Ureter (tissue), 1 donor: Measurements from ENCODE around the gene WDFY2. TPM values are rescaled to one million over a fixed set of nuclear protein-coding genes. Genes with fewer than 3 reads are reported as not detected.
"Not testable (repeated sequence)": the region's sequence is repeated elsewhere in the genome, so short reads cannot be mapped to it uniquely, and the experiment has no call there.

Experiments
- DNase-seq: peaks from one replicate; pipeline ENCODE4 v3.0.0-alpha.2; 2020; ENCODE audit warnings: low spot score
- total RNA-seq: library from RNA; stranded (reverse); gene quantifications from one replicate; pipeline ENCODE4 v1.2.4, GENCODE V29; 2023
- donor health status: DM: yes; HTN: yes; CAD: no.

The WDFY2 gene
- total RNA-seq, 1 donor from 2014 or later: 17.2 TPM

GRCh38 chr13:51666374-51666773, 82.1 kb downstream of the WDFY2 start:
- DNase-seq: no peak

DNA sequence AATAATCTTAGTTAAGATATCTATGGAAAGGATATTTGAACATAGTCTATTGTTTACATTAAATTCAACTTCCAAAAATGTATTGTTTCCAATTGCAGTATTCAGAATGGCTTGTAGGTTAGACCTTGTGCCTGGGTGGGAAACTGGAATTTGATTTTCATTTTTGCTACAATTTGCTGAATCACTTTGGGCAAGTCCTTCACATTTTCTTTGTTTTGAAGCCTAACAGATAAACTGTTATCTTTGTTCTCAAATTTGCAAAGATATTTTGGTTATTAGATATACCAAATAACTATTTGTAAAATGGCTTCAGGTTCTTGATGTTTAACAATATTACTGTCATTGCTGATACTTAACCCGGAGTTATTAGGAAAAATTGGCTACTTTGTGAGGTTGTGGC, 82.6 kb downstream of the WDFY2 start:
- no peak for DNase-seq

DNA sequence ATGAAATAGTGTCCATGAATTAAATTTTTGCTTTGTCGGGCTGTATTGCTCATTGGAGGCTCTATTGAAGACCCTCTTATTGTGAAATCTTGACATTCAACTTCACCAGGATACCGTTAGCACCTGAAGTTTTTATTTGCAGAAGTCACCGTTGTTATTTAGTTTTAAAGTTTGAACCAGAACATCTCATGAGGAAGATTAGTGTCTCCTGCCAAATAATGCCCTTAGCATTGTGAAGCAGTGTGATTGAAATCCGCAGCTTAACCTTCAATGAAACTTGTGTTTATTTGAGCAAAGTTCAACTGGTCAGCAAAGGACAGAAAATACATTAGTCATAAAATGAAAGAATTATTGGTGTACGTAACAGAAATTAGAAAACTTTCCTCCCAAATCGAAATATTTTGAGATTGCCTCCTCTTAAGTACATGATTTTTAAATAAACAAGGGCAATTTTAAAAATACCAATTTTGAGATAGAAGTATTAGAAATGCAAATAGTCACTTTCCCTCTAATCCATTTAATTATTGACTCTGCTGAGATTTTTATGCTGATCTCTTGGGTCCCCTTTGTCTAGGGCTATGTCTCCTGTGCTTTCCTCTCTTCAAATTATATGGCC, 84.4 kb downstream of the WDFY2 start:
- DNase-seq: no peak

GRCh38 chr13:51673165-51673564, 88.9 kb downstream of the WDFY2 start:
- DNase-seq: no peak

GRCh38 chr13:51674276-51674675, 90.0 kb downstream of the WDFY2 start:
- peak; percentile 82 for DNase-seq

GRCh38 chr13:51675385-51675784, 91.1 kb downstream of the WDFY2 start:
- no peak for DNase-seq

DNA sequence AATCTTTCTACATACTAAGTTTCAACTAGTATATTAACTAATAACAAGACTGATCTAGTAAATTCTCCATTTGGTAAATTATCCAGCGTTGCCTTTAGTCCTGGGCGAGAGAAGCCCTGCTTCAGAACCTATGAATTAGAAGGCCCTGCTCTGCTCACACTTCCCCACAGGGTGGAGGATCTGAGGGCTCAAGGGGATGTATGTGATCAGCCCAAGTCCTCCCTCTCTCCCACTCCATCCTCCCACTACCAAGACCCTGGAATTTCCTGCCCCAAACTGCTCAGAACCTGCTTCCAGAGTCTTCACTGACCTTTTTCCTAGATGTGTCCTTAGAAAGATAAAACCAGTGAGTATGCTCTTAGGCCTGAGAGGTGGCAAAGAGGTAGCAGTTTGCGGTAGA, 91.6 kb downstream of the WDFY2 start:
- no peak for DNase-seq

GRCh38 chr13:51676739-51677138, 92.5 kb downstream of the WDFY2 start:
- no peak for DNase-seq

- DNase-seq: no peak
Observed at GRCh38 chr13:51678420-51678819, 94.2 kb downstream of the WDFY2 start.

DNA sequence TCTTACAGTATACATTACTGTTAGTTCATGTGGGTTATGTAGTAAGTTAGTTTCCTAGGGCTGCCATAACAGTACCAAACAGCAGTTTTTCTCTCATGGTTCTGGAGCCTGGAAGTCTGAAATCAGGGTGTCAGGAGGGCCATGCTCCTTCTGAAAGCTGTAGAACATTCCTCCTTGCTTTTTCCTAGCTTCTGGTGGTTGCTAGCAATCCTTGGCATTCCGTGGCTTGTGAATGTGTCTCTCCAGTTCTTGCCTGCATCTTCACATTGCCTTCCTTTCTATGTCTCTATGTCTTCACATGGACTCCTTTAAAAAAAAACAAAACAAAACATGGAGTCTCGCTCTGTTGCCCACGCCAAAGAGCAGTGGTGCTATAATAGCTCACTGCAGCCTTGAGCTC, 95.4 kb downstream of the WDFY2 start:
- no peak for DNase-seq

- DNase-seq: no peak
Observed at GRCh38 chr13:51681037-51681678, 96.9 kb downstream of the WDFY2 start.

GRCh38 chr13:51682686-51683085, 98.4 kb downstream of the WDFY2 start:
- DNase-seq: no peak

DNA sequence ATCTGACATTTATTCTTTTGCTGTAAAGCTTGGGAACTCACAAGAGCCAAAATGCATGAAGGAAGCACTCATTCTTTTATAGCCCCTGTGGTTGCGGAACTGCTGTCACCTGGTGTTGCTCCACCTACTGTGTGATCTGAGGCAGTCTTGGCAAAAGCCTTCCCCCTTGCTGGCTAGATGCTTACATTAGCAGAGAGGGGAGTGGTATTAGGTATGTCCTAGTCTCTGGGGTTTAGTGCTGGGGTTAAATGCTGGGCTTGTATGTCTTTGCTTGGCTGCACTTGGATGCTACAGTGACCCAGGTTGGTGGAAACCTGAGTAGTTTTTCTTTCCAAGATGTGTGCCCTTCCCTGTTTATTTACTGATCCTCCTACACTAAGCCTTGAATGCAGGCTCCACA, 99.3 kb downstream of the WDFY2 start:
- no peak for DNase-seq

- no peak for DNase-seq
Observed at GRCh38 chr13:51684076-51684475, 99.8 kb downstream of the WDFY2 start.

DNA sequence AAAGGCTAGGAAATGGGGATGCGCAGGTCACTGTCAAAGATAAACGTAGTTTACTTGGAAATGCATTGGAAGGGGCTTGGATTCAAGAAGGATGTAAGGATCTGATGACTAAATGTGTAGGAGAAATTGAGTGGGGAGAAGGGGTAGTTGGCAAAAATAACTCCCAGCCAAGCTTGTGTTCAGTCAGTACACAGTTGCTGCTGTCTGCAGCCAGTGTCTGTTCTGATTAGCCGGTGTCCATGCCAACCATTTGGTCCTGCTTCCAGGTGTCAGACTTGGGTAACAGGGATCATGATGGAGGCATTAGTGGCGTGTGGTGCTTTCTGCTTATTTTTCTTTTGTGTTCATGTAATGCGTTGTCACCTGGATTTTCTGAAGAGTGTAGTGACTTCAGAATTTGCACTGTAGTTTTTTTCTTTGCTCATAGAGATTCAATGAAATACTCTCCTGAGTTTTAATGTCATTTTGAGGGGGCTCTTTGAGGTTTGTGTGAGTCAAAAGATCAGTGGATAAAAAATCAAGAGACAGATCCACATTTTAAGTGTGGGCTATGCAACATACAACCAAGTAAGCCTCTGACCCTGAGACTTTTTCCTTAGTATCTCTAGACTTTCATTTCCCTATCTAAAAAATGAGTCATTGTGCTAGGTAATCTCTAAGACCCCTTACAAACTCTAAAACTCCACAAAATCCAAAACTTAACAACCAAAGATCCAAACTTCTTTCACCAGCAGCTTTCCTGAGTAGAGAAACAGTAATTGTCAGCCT, 103.9 kb downstream of the WDFY2 start:
- no peak for DNase-seq

- DNase-seq: no peak
Observed at GRCh38 chr13:51688937-51689662, 104.8 kb downstream of the WDFY2 start.

DNA sequence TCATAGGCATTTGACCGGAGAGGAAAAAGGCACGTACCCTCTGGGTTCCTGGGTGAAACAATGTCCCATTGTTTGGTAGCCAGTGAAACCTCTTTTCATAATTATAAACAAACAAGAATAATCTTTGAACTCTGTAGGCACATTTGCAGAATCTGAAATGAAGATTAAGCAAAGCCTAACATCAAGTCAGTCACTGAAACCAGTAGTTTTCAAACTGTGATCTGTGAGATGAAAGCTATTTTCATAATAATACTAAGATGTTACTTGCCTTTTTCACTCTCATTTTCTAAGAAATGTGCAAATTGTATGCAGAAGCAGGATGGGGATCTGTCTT, 105.4 kb downstream of the WDFY2 start:
- DNase-seq: no peak

GRCh38 chr13:51695677-51696076, 111.4 kb downstream of the WDFY2 start:
- DNase-seq: not testable (repeated sequence)

DNA sequence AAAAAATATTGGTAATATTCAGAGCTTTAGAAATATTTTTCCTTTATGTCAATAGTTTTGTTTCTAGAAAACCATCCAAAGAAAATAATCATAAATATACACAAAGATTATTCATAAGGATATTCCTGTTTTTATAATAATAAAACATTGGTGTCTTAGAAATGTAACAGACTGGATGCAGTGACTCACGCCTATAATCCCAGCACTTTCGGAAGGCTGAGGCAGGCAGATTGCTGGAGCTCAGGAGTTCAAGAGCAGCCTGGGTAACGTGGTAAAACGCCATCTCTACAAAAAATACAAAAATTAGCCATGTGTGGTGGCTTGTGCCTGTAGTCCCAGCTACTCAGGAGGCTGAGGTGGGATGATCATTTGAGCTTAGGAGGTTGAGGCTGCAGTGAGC, 112.9 kb downstream of the WDFY2 start:
- DNase-seq: no peak

- no peak for DNase-seq
Observed at GRCh38 chr13:51697855-51698254, 113.6 kb downstream of the WDFY2 start.

DNA sequence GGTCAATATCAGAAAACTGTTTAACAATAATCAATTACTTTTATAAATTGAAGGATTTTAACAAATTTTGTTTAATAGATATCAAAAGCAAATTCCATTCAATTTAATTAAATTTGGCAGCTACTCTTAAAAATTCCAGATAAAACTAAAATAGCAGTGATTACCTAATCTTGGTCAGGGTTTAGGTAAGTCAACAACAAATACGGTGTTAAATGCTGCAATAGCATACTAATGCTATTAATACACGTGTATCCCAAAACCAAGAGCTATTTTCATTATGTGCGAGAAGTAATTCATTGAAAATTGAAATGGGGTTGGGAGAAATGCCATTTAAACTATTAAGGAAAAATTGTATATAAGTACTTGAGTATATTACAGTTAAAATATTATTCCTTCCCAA, 114.1 kb downstream of the WDFY2 start:
- DNase-seq: no peak
